Left lung (tissue), 10 donors: ENCODE measurements around the gene COA3. TPM values are rescaled to one million over a fixed set of nuclear protein-coding genes. Genes with fewer than 3 reads are reported as not detected.

ENCODE experiments used
- ATAC-seq: fragments of 200-7000 bp; cut with Tn5 transposase; one replicate; pipeline ENCODE4 v1.9.1; 2020; ENCODE audit warnings: moderate library complexity
- DNase-seq, 4 donors: peaks; one replicate each; pipeline ENCODE4 v3.0.0-alpha.2; 2013 to 2020
- H3K27ac ChIP-seq, 2 donors: fragments of 200-600 bp; sonication (generic) in 1 of 2; one replicate each; pipeline versions ENCODE4 v1.5.0 to v1.8.0; 2020 to 2021
- H3K27me3 ChIP-seq, 2 donors: fragments of 200-600 bp; sonication (generic) in 1 of 2; one replicate each; pipeline versions ENCODE4 v1.5.0 to v1.8.0; 2020 to 2021
- H3K36me3 ChIP-seq, 2 donors: fragments of 200-600 bp; sonication (generic) in 1 of 2; one replicate each; pipeline versions ENCODE4 v1.5.0 to v1.8.0; 2020 to 2021
- H3K4me1 ChIP-seq, 2 donors: fragments of 200-600 bp; one replicate each; pipeline ENCODE4 v1.8.0; 2021
- H3K4me3 ChIP-seq, 2 donors: fragments of 200-600 bp; sonication (generic) in 1 of 2; one replicate each; pipeline versions ENCODE4 v1.5.0 to v1.8.0; 2020 to 2021; ENCODE audit warnings: mild to moderate bottlenecking in 1 of 2
- H3K9me3 ChIP-seq, 2 donors: fragments of 200-600 bp; sonication (generic) in 1 of 2; one replicate each; pipeline versions ENCODE4 v1.5.0 to v1.8.0; 2020 to 2021
- intact Hi-C, 2 donors: fragments of 100-400 bp; cut with DNase I; formaldehyde crosslinking; loops; one replicate each; pipeline versions ENCODE4 v1.11.2 to v1.14.2; 2022
- polyA plus RNA-seq, 6 donors: library from polyadenylated mRNA; unstranded; fragments of 120-200 nt; gene quantifications; one replicate each; pipeline ENCODE4 v1.2.1, GENCODE V29; 2013; ENCODE audit not compliant: insufficient read length in 6 of 6
- total RNA-seq, 2 donors: library from RNA; stranded (reverse); fragmentation: NEBNext Ultra II Directional; extraction: Animal tissue kit (Norgen Biotek cat#: 25700); gene quantifications; one replicate each; pipeline ENCODE4 v1.2.1, GENCODE V29; 2021
- TF ChIP-seq, protein P1 (sequence below), 2 donors: fragments of 200-600 bp; sonication (generic) in 1 of 2; IDR thresholded peaks; one replicate each; pipeline versions ENCODE4 v1.5.0 to v1.8.0; 2021; ENCODE audit warnings: antibody characterized with exemption in 2 of 2
- donor health status: DM: no; HTN: yes; CAD: no.
- donor health status: DM: no; HTN: no; CAD: no.

COA3 gene
- total and polyA plus RNA-seq, 8 donors: 59.1 to 96.2 (median 89.3) TPM

DNA sequence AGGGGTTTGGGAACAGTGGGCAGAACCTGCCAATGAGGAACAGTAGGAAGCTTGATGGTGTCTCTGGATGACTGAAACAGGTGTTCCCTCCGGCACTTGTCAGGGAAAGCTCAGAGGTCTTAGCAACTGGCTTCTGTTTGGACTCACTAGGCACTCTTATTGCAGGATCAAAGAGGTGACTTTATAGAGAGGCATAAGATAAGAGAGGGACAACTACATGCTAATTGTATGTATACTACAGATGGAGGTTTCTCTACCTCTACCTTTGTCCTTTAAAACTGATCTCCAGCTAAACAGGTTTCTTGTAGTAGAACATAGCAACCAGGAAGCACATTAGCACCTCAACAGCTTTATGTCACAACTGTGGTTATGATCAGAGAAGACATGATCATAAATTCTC is 7.7 kb upstream of the COA3 start:
- Histone ChIP-seq H3K27me3 (no peaks in the 10 kb centered on the region), H3K36me3 (peaks cover 0 to 29% of the 10 kb centered on the region in 2 donors), H3K9me3 (no peaks in the 10 kb centered on the region), H3K4me1 (no peaks in the 10 kb centered on the region), H3K4me3 (no peak overlapping the region), H3K27ac (no peak overlapping the region)
- DNase-seq (no peak), ATAC-seq (no peak)
- TF ChIP-seq, protein P1, sequence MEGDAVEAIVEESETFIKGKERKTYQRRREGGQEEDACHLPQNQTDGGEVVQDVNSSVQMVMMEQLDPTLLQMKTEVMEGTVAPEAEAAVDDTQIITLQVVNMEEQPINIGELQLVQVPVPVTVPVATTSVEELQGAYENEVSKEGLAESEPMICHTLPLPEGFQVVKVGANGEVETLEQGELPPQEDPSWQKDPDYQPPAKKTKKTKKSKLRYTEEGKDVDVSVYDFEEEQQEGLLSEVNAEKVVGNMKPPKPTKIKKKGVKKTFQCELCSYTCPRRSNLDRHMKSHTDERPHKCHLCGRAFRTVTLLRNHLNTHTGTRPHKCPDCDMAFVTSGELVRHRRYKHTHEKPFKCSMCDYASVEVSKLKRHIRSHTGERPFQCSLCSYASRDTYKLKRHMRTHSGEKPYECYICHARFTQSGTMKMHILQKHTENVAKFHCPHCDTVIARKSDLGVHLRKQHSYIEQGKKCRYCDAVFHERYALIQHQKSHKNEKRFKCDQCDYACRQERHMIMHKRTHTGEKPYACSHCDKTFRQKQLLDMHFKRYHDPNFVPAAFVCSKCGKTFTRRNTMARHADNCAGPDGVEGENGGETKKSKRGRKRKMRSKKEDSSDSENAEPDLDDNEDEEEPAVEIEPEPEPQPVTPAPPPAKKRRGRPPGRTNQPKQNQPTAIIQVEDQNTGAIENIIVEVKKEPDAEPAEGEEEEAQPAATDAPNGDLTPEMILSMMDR (IDR thresholded peaks at IDR 0.05): no peak
- intact Hi-C loops: no loop called here

DNA sequence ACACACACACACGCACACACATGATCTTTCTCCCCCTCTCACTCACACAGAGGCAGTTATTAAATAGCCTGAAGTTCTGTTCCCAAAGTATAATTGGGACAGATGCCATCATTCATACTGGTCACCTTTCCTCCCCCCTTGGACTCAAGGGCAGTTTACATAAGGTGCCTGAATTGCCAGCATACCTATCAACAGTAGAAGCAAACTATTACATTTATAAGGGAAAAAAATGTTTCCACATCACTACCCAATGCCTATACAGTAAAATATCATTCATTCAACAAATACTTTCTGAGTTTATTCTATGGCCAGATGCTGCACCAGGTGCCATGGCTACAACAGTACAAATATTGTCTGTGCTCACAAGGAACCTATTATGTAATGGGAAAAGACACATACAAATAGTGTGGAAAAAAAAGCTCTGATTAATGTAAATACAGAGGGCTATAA is 6.4 kb upstream of the COA3 start:
- intact Hi-C loops: no loop called here
- ATAC-seq: peak; percentile 75

DNA sequence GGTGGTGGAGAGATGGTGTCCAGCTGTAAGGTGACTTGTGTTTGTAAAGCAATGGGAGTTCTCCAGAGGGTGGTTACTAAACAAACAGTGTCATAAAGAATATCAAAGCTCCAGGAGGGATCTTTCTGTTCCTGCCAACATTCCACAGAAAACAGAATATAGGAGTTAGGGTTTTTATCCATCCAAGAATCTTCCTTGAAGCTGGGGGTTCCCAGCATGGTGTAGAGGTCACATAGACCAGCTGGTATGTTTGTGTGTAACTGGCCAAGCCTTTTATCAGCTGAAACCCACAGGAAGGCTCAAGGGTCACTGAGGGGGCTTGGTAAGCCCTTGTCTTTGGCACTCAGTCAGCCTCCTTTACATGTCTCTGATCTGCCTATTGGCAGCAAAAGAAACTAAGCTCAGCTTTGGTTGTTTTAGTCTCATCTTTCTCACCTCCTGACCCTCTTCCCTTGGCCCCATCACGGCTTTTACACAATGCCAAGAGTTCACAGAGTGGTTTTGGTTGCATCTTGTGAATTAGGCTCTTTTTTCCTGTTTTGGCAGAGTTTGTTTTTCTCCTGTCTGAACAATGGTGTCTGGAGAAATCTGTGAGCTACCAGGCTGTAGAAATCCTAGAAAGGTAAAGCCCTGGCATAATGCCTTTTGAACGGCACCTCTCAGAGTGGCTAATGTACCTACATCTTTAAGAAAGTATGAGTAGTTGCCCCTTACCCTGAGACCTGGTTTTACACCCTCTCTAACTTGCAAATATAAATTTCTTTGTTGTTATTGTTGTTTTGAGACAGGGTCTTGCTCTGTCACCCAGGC is 4.8 kb upstream of the COA3 start:
- Histone ChIP-seq H3K4me1 (peaks cover 0 to 6% of the 10 kb centered on the region in 2 donors), H3K27ac (no peak overlapping the region), H3K27me3 (no peaks in the 10 kb centered on the region), H3K9me3 (no peaks in the 10 kb centered on the region), H3K4me3 (no peak overlapping the region), H3K36me3 (no peaks in the 10 kb centered on the region)
- intact Hi-C loops: no loop called here
- no peak for ATAC-seq
- TF ChIP-seq, protein P1 (IDR thresholded peaks at IDR 0.05): no peak
- no peak for DNase-seq

More for the DNA sequence above, 6.4 kb upstream of the COA3 start:
- H3K36me3 ChIP-seq: peaks cover 0 to 16% of the 10 kb centered on the region in 2 donors
- DNase-seq: peak in 1 of 4 donors; percentile 63
- TF ChIP-seq, protein P1 (IDR thresholded peaks at IDR 0.05): no peak
- H3K4me3 ChIP-seq: no peak overlapping the region
- no peak overlapping the region for H3K27ac ChIP-seq
- no peaks in the 10 kb centered on the region for H3K9me3 ChIP-seq
- no peaks in the 10 kb centered on the region for H3K27me3 ChIP-seq
- no peaks in the 10 kb centered on the region for H3K4me1 ChIP-seq

DNA sequence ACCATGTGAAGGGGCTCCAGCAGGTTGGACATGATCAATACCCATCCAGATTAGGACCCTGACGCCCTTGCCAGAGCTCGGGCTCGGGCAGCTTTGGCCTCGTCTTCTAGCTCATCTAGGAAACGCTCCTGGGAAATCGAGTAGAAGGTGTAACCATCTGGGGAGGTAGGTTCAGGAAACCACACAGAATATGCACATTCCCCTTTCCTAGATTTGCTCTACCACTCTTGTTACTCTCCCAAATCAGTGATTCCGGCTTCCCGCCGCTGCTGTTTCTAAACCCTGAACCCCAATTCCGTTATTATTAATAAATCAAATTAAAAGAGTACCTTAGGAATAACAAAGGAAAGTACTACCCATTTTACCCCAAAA is 507 bp downstream of the COA3 start:
- Histone ChIP-seq H3K4me1 (peaks cover 13 to 23% of the 10 kb centered on the region in 2 donors), H3K9me3 (no peaks in the 10 kb centered on the region), H3K27me3 (no peaks in the 10 kb centered on the region), H3K36me3 (peaks cover 0 to 7% of the 10 kb centered on the region in 2 donors), H3K27ac (peak overlapping the region; percentile 68 to 70), H3K4me3 (peak overlapping the region; percentile 81 to 82)
- TF ChIP-seq, protein P1 (IDR thresholded peaks at IDR 0.05): no peak
- DNase-seq (no peak), ATAC-seq (peak; percentile 12)
- intact Hi-C loops: no loop called here
